ENCODE results near the gene MAD2L2. TPM values are rescaled to one million over a fixed set of nuclear protein-coding genes. Genes with fewer than 3 reads are reported as not detected.

Gene MAD2L2
- total RNA-seq: 31.2 and 36.8 TPM in 2 replicates

DNA sequence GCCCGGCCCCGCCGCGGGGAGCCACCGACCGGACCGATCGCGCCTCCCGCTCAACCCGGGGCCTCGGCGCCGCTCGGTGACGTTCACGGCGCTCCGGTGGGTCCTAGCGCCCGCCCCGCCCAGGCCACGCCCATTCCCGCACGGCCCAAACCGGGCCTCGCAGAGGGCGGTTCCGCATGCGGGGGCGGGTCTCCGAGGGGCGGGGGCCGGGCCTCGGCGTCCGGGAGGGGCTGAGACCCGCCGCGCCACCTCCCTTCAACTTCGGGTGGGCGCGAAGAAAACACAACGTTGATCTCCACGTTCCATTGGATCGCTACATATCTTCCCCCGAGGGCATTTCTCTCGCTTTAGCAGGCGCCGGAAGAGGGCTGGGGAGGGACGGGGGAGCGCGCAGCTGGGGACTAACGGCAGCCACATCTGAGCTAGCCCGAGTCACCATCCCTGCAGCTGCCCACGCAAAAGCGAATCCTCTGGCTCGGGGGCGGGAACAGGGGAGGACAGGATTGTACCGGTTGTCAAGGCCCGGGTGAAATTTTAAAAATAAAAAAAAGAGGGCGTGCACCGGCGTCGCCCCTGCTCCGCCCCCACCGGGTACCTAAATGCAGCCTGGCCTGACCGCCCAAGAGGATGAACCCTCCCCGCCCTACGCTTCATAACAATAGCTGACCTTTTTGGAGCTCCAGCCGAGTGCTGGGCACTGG lies at the start of gene MAD2L2:
MAD2L2 (minus strand) TSS at position 78 of the 701 bp plus-strand sequence. CDS start 547 bp downstream, outside the sequence.

GRCh38 chr1:11691302-11691914 lies 10.5 kb upstream of the MAD2L2 start, which contains the start of gene DRAXIN:
DRAXIN (plus strand) TSS chr1:11691710; CDS start chr1:11706259, 14,549 bp downstream.

GRCh38 chr1:11654137-11654938 lies 26.6 kb downstream of the MAD2L2 start, which contains the start of the genes FBXO2 and FBXO44:
FBXO2 (minus strand) TSS chr1:11654429; CDS start chr1:11654340, 89 bp downstream.
FBXO44 (plus strand) TSS chr1:11654877; CDS start chr1:11655836, 959 bp downstream.

Other genes starting within 250 kb of the MAD2L2 start
- not detected in 2 replicates for gene DISP3, start 202.0 kb downstream of the MAD2L2 start, total RNA-seq
- 1.4 and 3.4 TPM in 2 replicates for gene FBXO2, start 26.7 kb downstream of the MAD2L2 start, total RNA-seq
- 13.8 and 14.5 TPM in 2 replicates for gene FBXO44, start 26.3 kb downstream of the MAD2L2 start, total RNA-seq
- 2.9 and 7.4 TPM in 2 replicates for gene FBXO6, start 16.9 kb downstream of the MAD2L2 start, total RNA-seq
- 0.69 and 0.72 TPM in 2 replicates for gene DRAXIN, start 10.6 kb upstream of the MAD2L2 start, total RNA-seq
- gene AGTRAP, start 55.0 kb upstream of the MAD2L2 start, total RNA-seq: 43.4 and 59.9 TPM in 2 replicates
- gene C1orf167, start 81.0 kb upstream of the MAD2L2 start, total RNA-seq: 0.20 TPM in 2 replicates
- gene MTHFR, start 124.8 kb upstream of the MAD2L2 start, total RNA-seq: 36.9 and 39.1 TPM in 2 replicates
- 9.0 and 13.1 TPM in 2 replicates for gene CLCN6, start 125.0 kb upstream of the MAD2L2 start, total RNA-seq
- not detected in 2 replicates for gene NPPA, start 166.6 kb upstream of the MAD2L2 start, total RNA-seq
- not detected in 2 replicates for gene NPPB, start 177.8 kb upstream of the MAD2L2 start, total RNA-seq
- 105 and 126 TPM in 2 replicates for gene KIAA2013, start 245.3 kb upstream of the MAD2L2 start, total RNA-seq

Data from smooth muscle cell of the pulmonary artery (primary cell).